HEK293 (cell line): ENCODE results near the gene TMF1.

Experiments
- CTCF ChIA-PET: fragments of 350-600 bp; formaldehyde crosslinking; extraction: SDS; loops from one replicate; lab custom pipeline; 2021; ENCODE audit warnings: antibody characterized with exemption; lab: Yijun Ruan, JAX
- POLR2A ChIA-PET: fragments of 300-600 bp; formaldehyde crosslinking; extraction: SDS; loops from one replicate; lab custom pipeline; 2020; ENCODE audit warnings: antibody characterized with exemption, inconsistent platforms; lab: Yijun Ruan, JAX
- H3K27ac ChIP-seq: fragments of 200-500 bp; sonication (Bioruptor generic); 2 replicates; pipeline ENCODE4 v1.5.1; 2014; ENCODE audit warnings: low read depth, low read length, control low read depth, inconsistent platforms; ENCODE audit errors: extremely low read depth
- H3K36me3 ChIP-seq, 2 experiments: fragments of 200-500 bp in 1 of 2; sonication (Bioruptor generic) in 1 of 2; 1 replicate in 1 of 2; 2 replicates in 1 of 2; pipeline ENCODE4 v1.5.1; 2014 to 2017; ENCODE audit warnings: inconsistent platforms in 2 of 2, low read length in 2 of 2; ENCODE audit not compliant: control insufficient read depth in 2 of 2, insufficient read depth in 1 of 2
- H3K4me1 ChIP-seq: fragments of 200-500 bp; sonication (Bioruptor generic); 2 replicates; pipeline ENCODE4 v1.5.1; 2014; ENCODE audit warnings: mild to moderate bottlenecking, low read length, inconsistent platforms; ENCODE audit not compliant: control insufficient read depth, insufficient read depth
- H3K4me3 ChIP-seq: 2 replicates; pipeline ENCODE4 v1.5.1; 2011; ENCODE audit warnings: low read depth, mild to moderate bottlenecking, control low read depth, low read length, moderate library complexity
- H3K9me3 ChIP-seq: fragments of 200-500 bp; sonication (Bioruptor generic); 2 replicates; pipeline ENCODE4 v1.5.1; 2014; ENCODE audit warnings: low read depth, low read length, inconsistent platforms; ENCODE audit not compliant: control insufficient read depth, insufficient read depth
- FEZF1 ChIP-seq: fragments of 450-650 bp; formaldehyde crosslinking; IDR thresholded peaks from 2 replicates; pipeline ENCODE4 v1.5.1; 2016; ENCODE audit warnings: missing biosample characterization, missing genetic modification characterization
- REPIN1 ChIP-seq: fragments of 450-650 bp; formaldehyde crosslinking; IDR thresholded peaks from 2 replicates; pipeline ENCODE4 v1.5.1; 2017; ENCODE audit warnings: missing biosample characterization, missing genetic modification characterization, low read depth
- SP7 ChIP-seq: fragments of 450-650 bp; formaldehyde crosslinking; IDR thresholded peaks from 2 replicates; pipeline ENCODE4 v1.5.1; 2016; ENCODE audit warnings: missing biosample characterization, missing genetic modification characterization
- WT1 ChIP-seq: fragments of 450-650 bp; formaldehyde crosslinking; IDR thresholded peaks from 2 replicates; pipeline ENCODE4 v1.5.1; 2016; ENCODE audit warnings: missing biosample characterization, missing genetic modification characterization
- ZBTB17 ChIP-seq: fragments of 450-650 bp; formaldehyde crosslinking; IDR thresholded peaks from 2 replicates; pipeline ENCODE4 v1.5.1; 2016; ENCODE audit warnings: missing biosample characterization, missing genetic modification characterization
- ZEB2 ChIP-seq: fragments of 450-650 bp; formaldehyde crosslinking; IDR thresholded peaks from 2 replicates; pipeline ENCODE4 v1.5.1; 2016; ENCODE audit warnings: missing biosample characterization, missing genetic modification characterization
- ZFP69B ChIP-seq: fragments of 450-650 bp; formaldehyde crosslinking; IDR thresholded peaks from 2 replicates; pipeline ENCODE4 v1.5.1; 2016; ENCODE audit warnings: missing biosample characterization, missing genetic modification characterization
- ZNF169 ChIP-seq: fragments of 450-650 bp; formaldehyde crosslinking; IDR thresholded peaks from 2 replicates; pipeline ENCODE4 v1.5.1; 2016; ENCODE audit warnings: missing biosample characterization, missing genetic modification characterization
- ZNF23 ChIP-seq: fragments of 450-650 bp; formaldehyde crosslinking; IDR thresholded peaks from 2 replicates; pipeline ENCODE4 v1.5.1; 2016; ENCODE audit warnings: missing biosample characterization, missing genetic modification characterization, borderline replicate concordance
- ZNF366 ChIP-seq: fragments of 450-650 bp; formaldehyde crosslinking; conservative IDR thresholded peaks from 2 replicates; pipeline ENCODE4 v1.5.1; 2016; ENCODE audit warnings: missing biosample characterization, missing genetic modification characterization
- ZNF404 ChIP-seq: fragments of 450-650 bp; formaldehyde crosslinking; IDR thresholded peaks from 2 replicates; pipeline ENCODE4 v1.5.1; 2017; ENCODE audit warnings: missing biosample characterization, missing genetic modification characterization
- ZNF48 ChIP-seq: fragments of 450-650 bp; formaldehyde crosslinking; IDR thresholded peaks from 2 replicates; pipeline ENCODE4 v1.5.1; 2016; ENCODE audit warnings: missing biosample characterization, missing genetic modification characterization
- ZNF660 ChIP-seq: fragments of 450-650 bp; IDR thresholded peaks from 2 replicates; pipeline ENCODE4 v1.5.1; 2018; ENCODE audit warnings: missing biosample characterization, mild to moderate bottlenecking, missing genetic modification characterization
- ZNF677 ChIP-seq: fragments of 450-650 bp; IDR thresholded peaks from 2 replicates; pipeline ENCODE4 v1.5.0; 2018; ENCODE audit warnings: missing biosample characterization, mild to moderate bottlenecking, missing genetic modification characterization, moderate library complexity
- ZNF792 ChIP-seq: fragments of 450-650 bp; formaldehyde crosslinking; IDR thresholded peaks from 2 replicates; pipeline ENCODE4 v1.5.1; 2016; ENCODE audit warnings: missing biosample characterization, missing genetic modification characterization
- ZSCAN30 ChIP-seq: fragments of 450-650 bp; IDR thresholded peaks from 2 replicates; pipeline ENCODE4 v1.5.1; 2018; ENCODE audit warnings: missing biosample characterization, mild to moderate bottlenecking, missing genetic modification characterization, moderate library complexity
- TF ChIP-seq, protein P1 (sequence below): fragments of 450-650 bp; formaldehyde crosslinking; IDR thresholded peaks from 2 replicates; pipeline ENCODE4 v1.5.1; 2017; ENCODE audit warnings: missing biosample characterization, missing genetic modification characterization
- TF ChIP-seq, protein P2 (sequence below): fragments of 450-650 bp; formaldehyde crosslinking; IDR thresholded peaks from 2 replicates; pipeline ENCODE4 v1.5.1; 2016; ENCODE audit warnings: missing biosample characterization, missing genetic modification characterization
- TF ChIP-seq, protein P3 (sequence below): fragments of 450-650 bp; formaldehyde crosslinking; IDR thresholded peaks from 2 replicates; pipeline ENCODE4 v1.5.1; 2016; ENCODE audit warnings: missing biosample characterization, missing genetic modification characterization
- TF ChIP-seq, protein P4 (sequence below): sonication (generic); formaldehyde crosslinking; IDR thresholded peaks from 2 replicates; pipeline ENCODE4 v1.8.1; 2022; ENCODE audit warnings: mild to moderate bottlenecking, moderate library complexity, missing genetic modification reagents
- TF ChIP-seq, protein P5 (sequence below): fragments of 450-650 bp; formaldehyde crosslinking; conservative IDR thresholded peaks from 2 replicates; pipeline ENCODE4 v1.5.1; 2016; ENCODE audit warnings: low read depth, missing biosample characterization, missing genetic modification characterization
- TF ChIP-seq, protein P6 (sequence below): fragments of 450-650 bp; formaldehyde crosslinking; IDR thresholded peaks from 2 replicates; pipeline ENCODE4 v1.5.1; 2017; ENCODE audit warnings: missing biosample characterization, mild to moderate bottlenecking, missing genetic modification characterization, moderate library complexity

The TMF1 gene

DNA sequence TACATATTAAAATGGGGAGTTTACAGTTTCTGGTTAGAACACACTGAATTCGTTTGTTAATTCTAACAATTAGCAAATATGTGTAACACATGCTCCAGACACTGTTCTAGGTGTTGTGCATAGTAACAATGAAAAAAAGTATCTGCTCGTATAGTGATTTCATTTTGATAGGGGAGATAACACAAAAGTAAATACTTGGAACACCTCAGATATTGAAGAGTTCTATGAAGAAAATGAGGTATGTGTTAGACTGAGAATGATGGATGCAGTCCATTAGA, 6.8 kb upstream of the TMF1 start (continued):
- TF ChIP-seq, protein P1, sequence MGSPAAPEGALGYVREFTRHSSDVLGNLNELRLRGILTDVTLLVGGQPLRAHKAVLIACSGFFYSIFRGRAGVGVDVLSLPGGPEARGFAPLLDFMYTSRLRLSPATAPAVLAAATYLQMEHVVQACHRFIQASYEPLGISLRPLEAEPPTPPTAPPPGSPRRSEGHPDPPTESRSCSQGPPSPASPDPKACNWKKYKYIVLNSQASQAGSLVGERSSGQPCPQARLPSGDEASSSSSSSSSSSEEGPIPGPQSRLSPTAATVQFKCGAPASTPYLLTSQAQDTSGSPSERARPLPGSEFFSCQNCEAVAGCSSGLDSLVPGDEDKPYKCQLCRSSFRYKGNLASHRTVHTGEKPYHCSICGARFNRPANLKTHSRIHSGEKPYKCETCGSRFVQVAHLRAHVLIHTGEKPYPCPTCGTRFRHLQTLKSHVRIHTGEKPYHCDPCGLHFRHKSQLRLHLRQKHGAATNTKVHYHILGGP: no peak

DNA sequence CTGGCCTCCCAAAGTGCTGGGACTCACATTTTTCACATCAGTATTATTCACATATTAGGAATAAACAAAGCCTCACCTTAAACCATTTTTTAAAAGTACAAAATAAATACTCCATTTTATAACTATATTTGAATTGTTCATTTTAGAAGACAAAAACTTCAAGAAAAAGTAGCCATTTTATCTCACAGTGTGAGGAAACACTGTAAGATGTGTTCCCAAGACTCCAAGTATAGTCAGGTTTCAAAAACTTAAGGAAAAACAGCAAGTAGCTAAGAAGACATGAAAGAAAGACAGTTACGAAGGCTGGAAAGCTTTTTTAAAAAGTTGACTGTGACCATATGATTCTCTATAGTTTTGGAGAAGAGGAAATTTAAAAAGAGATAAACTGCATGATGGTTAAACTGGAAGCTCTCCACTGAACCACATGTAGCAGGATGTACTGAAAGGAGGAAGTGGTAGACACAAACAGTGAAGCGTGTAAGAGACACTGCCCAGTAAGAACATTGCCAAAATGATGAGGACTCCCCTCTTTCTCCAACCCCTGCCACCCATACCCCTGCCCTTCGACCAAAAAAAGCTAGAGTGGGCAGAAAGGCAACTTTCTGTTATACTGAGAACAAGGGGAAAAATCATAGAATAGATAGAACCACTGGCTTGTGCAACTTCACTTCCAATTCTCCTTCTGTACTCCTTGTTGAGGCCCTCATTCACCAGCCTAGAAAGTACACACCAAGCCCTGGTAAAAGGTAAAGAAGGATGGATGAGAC, 6.2 kb upstream of the TMF1 start:
- POLR2A ChIA-PET: no interaction called here
- Histone ChIP-seq H3K4me3 (no peak overlapping the region), H3K27ac (no peak overlapping the region), H3K36me3 (peaks cover 29 to 70% of the 10 kb centered on the region in 2 experiments), H3K9me3 (no peaks in the 10 kb centered on the region), H3K4me1 (no peaks in the 10 kb centered on the region)
- TF ChIP-seq, protein P2, sequence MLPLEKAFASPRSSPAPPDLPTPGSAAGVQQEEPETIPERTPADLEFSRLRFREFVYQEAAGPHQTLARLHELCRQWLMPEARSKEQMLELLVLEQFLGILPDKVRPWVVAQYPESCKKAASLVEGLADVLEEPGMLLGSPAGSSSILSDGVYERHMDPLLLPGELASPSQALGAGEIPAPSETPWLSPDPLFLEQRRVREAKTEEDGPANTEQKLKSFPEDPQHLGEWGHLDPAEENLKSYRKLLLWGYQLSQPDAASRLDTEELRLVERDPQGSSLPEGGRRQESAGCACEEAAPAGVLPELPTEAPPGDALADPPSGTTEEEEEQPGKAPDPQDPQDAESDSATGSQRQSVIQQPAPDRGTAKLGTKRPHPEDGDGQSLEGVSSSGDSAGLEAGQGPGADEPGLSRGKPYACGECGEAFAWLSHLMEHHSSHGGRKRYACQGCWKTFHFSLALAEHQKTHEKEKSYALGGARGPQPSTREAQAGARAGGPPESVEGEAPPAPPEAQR (tag by site-specific recombination): no peak
- TF ChIP-seq, protein P3, sequence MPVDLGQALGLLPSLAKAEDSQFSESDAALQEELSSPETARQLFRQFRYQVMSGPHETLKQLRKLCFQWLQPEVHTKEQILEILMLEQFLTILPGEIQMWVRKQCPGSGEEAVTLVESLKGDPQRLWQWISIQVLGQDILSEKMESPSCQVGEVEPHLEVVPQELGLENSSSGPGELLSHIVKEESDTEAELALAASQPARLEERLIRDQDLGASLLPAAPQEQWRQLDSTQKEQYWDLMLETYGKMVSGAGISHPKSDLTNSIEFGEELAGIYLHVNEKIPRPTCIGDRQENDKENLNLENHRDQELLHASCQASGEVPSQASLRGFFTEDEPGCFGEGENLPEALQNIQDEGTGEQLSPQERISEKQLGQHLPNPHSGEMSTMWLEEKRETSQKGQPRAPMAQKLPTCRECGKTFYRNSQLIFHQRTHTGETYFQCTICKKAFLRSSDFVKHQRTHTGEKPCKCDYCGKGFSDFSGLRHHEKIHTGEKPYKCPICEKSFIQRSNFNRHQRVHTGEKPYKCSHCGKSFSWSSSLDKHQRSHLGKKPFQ: no peak
- TF ChIP-seq ZSCAN30 (tag by site-specific recombination) (no peak), ZEB2 (tag by site-specific recombination) (no peak), ZNF169 (tag by site-specific recombination) (no peak), ZNF48 (tag by site-specific recombination) (no peak), ZNF677 (no peak), ZNF23 (no peak)
- TF ChIP-seq, protein P4, sequence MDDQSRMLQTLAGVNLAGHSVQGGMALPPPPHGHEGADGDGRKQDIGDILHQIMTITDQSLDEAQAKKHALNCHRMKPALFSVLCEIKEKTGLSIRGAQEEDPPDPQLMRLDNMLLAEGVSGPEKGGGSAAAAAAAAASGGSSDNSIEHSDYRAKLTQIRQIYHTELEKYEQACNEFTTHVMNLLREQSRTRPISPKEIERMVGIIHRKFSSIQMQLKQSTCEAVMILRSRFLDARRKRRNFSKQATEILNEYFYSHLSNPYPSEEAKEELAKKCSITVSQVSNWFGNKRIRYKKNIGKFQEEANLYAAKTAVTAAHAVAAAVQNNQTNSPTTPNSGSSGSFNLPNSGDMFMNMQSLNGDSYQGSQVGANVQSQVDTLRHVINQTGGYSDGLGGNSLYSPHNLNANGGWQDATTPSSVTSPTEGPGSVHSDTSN (CRISPR knock-in tag): no peak
- CTCF ChIA-PET: no interaction called here

DNA sequence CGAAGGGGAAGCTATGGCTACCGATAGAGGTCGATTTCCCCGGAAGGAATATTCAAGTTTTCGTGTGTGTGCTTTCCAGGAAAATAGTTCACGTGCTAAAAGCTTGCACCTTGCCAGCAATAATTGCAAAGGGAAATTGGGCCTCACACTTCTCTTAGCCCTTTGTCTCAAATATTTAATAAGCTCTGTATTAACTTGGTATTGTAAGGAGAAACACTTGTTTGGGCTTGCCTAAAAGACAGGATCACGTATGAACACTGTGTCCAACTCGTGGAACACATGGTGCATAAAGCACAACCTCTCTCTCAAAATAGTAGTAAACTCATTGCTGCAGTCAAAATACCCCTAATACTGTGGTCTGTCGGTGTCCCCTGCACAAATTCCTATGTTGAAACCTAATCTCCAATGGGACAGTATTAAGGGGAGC, 352 bp upstream of the TMF1 start:
- ChIA-PET CTCF (interaction anchor here (0.6 to 1.4 kb wide), 2 partner anchors 10 to 373 kb away, joined by 3 read pairs; no protein-coding TSS in a partner anchor), POLR2A (interaction anchor here (1.0 to 1.6 kb wide), 2 partner anchors 26 to 39 kb away, joined by 3 to 6 read pairs; partner anchors contain the start of gene EOGT)
- TF ChIP-seq ZNF404 (tag by site-specific recombination) (no peak), ZSCAN30 (tag by site-specific recombination) (no peak), ZNF366 (tag by site-specific recombination) (0 out of 2 replicates have a peak, but pooled peaks have one; percentile 11), ZEB2 (tag by site-specific recombination) (0 out of 2 replicates have a peak, but pooled peaks have one; percentile 9), WT1 (tag by site-specific recombination) (no peak), REPIN1 (tag by site-specific recombination) (no peak), ZNF660 (tag by site-specific recombination) (0 out of 2 replicates have a peak, but pooled peaks have one; percentile 4), FEZF1 (tag by site-specific recombination) (no peak), ZFP69B (tag by site-specific recombination) (no peak), SP7 (tag by site-specific recombination) (0 out of 2 replicates have a peak, but pooled peaks have one; percentile 6), ZBTB17 (tag by site-specific recombination) (0 out of 2 replicates have a peak, but pooled peaks have one; percentile 19), ZNF792 (no peak)
- TF ChIP-seq, protein P5, sequence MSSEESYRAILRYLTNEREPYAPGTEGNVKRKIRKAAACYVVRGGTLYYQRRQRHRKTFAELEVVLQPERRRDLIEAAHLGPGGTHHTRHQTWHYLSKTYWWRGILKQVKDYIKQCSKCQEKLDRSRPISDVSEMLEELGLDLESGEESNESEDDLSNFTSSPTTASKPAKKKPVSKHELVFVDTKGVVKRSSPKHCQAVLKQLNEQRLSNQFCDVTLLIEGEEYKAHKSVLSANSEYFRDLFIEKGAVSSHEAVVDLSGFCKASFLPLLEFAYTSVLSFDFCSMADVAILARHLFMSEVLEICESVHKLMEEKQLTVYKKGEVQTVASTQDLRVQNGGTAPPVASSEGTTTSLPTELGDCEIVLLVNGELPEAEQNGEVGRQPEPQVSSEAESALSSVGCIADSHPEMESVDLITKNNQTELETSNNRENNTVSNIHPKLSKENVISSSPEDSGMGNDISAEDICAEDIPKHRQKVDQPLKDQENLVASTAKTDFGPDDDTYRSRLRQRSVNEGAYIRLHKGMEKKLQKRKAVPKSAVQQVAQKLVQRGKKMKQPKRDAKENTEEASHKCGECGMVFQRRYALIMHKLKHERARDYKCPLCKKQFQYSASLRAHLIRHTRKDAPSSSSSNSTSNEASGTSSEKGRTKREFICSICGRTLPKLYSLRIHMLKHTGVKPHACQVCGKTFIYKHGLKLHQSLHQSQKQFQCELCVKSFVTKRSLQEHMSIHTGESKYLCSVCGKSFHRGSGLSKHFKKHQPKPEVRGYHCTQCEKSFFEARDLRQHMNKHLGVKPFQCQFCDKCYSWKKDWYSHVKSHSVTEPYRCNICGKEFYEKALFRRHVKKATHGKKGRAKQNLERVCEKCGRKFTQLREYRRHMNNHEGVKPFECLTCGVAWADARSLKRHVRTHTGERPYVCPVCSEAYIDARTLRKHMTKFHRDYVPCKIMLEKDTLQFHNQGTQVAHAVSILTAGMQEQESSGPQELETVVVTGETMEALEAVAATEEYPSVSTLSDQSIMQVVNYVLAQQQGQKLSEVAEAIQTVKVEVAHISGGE (tag by site-specific recombination): 0 out of 2 replicates have a peak, but pooled peaks have one; percentile 9
- TF ChIP-seq, protein P6, sequence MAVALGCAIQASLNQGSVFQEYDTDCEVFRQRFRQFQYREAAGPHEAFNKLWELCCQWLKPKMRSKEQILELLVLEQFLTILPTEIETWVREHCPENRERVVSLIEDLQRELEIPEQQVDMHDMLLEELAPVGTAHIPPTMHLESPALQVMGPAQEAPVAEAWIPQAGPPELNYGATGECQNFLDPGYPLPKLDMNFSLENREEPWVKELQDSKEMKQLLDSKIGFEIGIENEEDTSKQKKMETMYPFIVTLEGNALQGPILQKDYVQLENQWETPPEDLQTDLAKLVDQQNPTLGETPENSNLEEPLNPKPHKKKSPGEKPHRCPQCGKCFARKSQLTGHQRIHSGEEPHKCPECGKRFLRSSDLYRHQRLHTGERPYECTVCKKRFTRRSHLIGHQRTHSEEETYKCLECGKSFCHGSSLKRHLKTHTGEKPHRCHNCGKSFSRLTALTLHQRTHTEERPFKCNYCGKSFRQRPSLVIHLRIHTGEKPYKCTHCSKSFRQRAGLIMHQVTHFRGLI (tag by site-specific recombination): 0 out of 2 replicates have a peak, but pooled peaks have one; percentile 12

More for the DNA sequence above, 352 bp upstream of the TMF1 start:
- Histone ChIP-seq H3K27ac (no peak overlapping the region), H3K9me3 (no peaks in the 10 kb centered on the region), H3K4me1 (no peaks in the 10 kb centered on the region), H3K4me3 (peak overlapping the region; percentile 87), H3K36me3 (peaks cover 13 to 36% of the 10 kb centered on the region in 2 experiments; a peak in 2 of 3 replicates)
